GM20000 (cell line): ENCODE data around the gene VRTN.

Source experiments
- DNase-seq: peaks from one replicate; pipeline ENCODE4 v3.0.0; 2012; ENCODE audit warnings: low spot score
- TF ChIP-seq, protein P1 (sequence below): IDR thresholded peaks from 2 replicates; pipeline ENCODE4 v1.5.1; 2012; ENCODE audit warnings: mild to moderate bottlenecking, control low read depth; ENCODE audit errors: extremely low read depth, missing control alignments

Gene VRTN

DNA sequence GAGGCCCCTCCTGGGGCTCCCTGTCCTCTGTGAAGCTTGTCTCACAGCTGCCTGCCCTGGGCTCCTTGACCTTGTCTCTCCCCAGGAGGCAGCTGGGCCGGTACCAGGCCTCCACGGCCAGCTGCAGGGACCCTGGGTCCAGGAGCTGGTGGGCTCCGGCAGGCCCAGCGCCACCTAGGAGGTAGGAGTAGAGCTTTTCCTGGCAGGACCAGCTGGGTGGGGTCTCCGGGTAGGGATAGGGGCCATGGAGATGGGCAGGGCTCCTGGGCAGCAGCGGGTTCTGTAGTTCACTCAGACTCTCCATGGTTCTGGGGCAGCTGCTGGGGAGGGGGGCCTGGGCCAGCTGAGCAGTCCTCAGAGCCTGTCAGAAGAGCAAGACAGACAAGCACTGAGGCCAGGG, 61.2 kb downstream of the VRTN start:
- TF ChIP-seq, protein P1, sequence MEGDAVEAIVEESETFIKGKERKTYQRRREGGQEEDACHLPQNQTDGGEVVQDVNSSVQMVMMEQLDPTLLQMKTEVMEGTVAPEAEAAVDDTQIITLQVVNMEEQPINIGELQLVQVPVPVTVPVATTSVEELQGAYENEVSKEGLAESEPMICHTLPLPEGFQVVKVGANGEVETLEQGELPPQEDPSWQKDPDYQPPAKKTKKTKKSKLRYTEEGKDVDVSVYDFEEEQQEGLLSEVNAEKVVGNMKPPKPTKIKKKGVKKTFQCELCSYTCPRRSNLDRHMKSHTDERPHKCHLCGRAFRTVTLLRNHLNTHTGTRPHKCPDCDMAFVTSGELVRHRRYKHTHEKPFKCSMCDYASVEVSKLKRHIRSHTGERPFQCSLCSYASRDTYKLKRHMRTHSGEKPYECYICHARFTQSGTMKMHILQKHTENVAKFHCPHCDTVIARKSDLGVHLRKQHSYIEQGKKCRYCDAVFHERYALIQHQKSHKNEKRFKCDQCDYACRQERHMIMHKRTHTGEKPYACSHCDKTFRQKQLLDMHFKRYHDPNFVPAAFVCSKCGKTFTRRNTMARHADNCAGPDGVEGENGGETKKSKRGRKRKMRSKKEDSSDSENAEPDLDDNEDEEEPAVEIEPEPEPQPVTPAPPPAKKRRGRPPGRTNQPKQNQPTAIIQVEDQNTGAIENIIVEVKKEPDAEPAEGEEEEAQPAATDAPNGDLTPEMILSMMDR, result no peak
- no peak for DNase-seq
